Mesenchymal stem cell (in vitro differentiated cells and primary cell): ENCODE measurements around the gene HLTF. TPM values are rescaled to one million over a fixed set of nuclear protein-coding genes. Genes with fewer than 3 reads are reported as not detected.

Experiments
- DNase-seq: peaks from one replicate; pipeline ENCODE4 v3.0.0-alpha.2; 2013
- H2AFZ ChIP-seq: one replicate; pipeline ENCODE4 v1.6.1; 2013; ENCODE audit warnings: low read depth, mild to moderate bottlenecking, control low read depth, inconsistent platforms, low read length, moderate library complexity
- H2AK5ac ChIP-seq: 2 replicates; pipeline ENCODE4 v1.6.1; 2013; ENCODE audit warnings: low read length, moderate library complexity, mild to moderate bottlenecking, inconsistent platforms; ENCODE audit not compliant: severe bottlenecking
- H2BK120ac ChIP-seq: one replicate; pipeline ENCODE4 v1.6.1; 2013; ENCODE audit warnings: low read depth, mild to moderate bottlenecking, inconsistent platforms, low read length, moderate library complexity
- H2BK12ac ChIP-seq, 2 experiments: one replicate each; pipeline ENCODE4 v1.6.1; 2013; ENCODE audit warnings: inconsistent platforms in 2 of 2, low read length in 2 of 2, mild to moderate bottlenecking in 2 of 2, moderate library complexity in 2 of 2, control low read depth in 1 of 2
- H2BK15ac ChIP-seq: one replicate; pipeline ENCODE4 v1.6.1; 2013; ENCODE audit warnings: mild to moderate bottlenecking, low read depth, inconsistent platforms; ENCODE audit not compliant: poor library complexity, severe bottlenecking
- H2BK5ac ChIP-seq: 2 replicates; pipeline ENCODE4 v1.6.1; 2013; ENCODE audit warnings: low read depth, mild to moderate bottlenecking, low read length, control low read depth, inconsistent platforms; ENCODE audit not compliant: poor library complexity, severe bottlenecking
- H3K14ac ChIP-seq, 2 experiments: one replicate each; pipeline ENCODE4 v1.6.1; 2013; ENCODE audit warnings: inconsistent platforms in 2 of 2, low read length in 2 of 2, control low read depth in 1 of 2, mild to moderate bottlenecking in 1 of 2, moderate library complexity in 1 of 2
- H3K18ac ChIP-seq, 2 experiments: one replicate each; pipeline ENCODE4 v1.6.1; 2013; ENCODE audit warnings: inconsistent platforms in 2 of 2, low read length in 2 of 2, control low read depth in 1 of 2, low read depth in 1 of 2, mild to moderate bottlenecking in 1 of 2
- H3K23ac ChIP-seq, 2 experiments: one replicate each; pipeline ENCODE4 v1.6.1; 2013; ENCODE audit warnings: inconsistent platforms in 2 of 2, low read length in 2 of 2, mild to moderate bottlenecking in 2 of 2, moderate library complexity in 2 of 2, control low read depth in 1 of 2
- H3K27ac ChIP-seq: 2 replicates; pipeline ENCODE4 v1.5.1; 2013; ENCODE audit warnings: mild to moderate bottlenecking, moderate library complexity, low read length, control low read depth, inconsistent platforms; ENCODE audit not compliant: poor library complexity, severe bottlenecking
- H3K27me3 ChIP-seq, 2 experiments: 2 replicates each; pipeline versions ENCODE4 v1.6.1 to v1.7.0; 2013; ENCODE audit warnings: low read length in 2 of 2, mild to moderate bottlenecking in 2 of 2, moderate library complexity in 2 of 2, control low read depth in 1 of 2, inconsistent platforms in 1 of 2; ENCODE audit not compliant: control insufficient read depth in 1 of 2, insufficient read depth in 1 of 2
- H3K36me3 ChIP-seq, 2 experiments: 2 replicates each; pipeline versions ENCODE4 v1.6.1 to v1.7.0; 2013; ENCODE audit warnings: low read length in 2 of 2, control low read depth in 1 of 2, inconsistent platforms in 1 of 2, low read depth in 1 of 2, mild to moderate bottlenecking in 1 of 2; ENCODE audit not compliant: insufficient read depth in 2 of 2, control insufficient read depth in 1 of 2
- H3K4ac ChIP-seq, 2 experiments: one replicate each; pipeline ENCODE4 v1.6.1; 2013; ENCODE audit warnings: inconsistent platforms in 2 of 2, low read length in 2 of 2, mild to moderate bottlenecking in 2 of 2, moderate library complexity in 2 of 2, control low read depth in 1 of 2, low read depth in 1 of 2
- H3K4me1 ChIP-seq: 2 replicates; pipeline ENCODE4 v1.6.1; 2013; ENCODE audit warnings: low read depth, low read length, control low read depth; ENCODE audit not compliant: control insufficient read depth, insufficient read depth
- H3K4me2 ChIP-seq: 2 replicates; pipeline ENCODE4 v1.6.1; 2013; ENCODE audit warnings: low read length, mild to moderate bottlenecking, inconsistent platforms; ENCODE audit not compliant: poor library complexity, severe bottlenecking
- H3K4me3 ChIP-seq, 2 experiments: 2 replicates each; pipeline versions ENCODE4 v1.5.1 to v1.7.0; 2013; ENCODE audit warnings: low read length in 2 of 2, mild to moderate bottlenecking in 2 of 2, control low read depth in 1 of 2, low read depth in 1 of 2; ENCODE audit not compliant: insufficient read depth in 1 of 2
- H3K79me1 ChIP-seq: replicated peaks from 2 replicates; pipeline ENCODE4 v1.6.1; 2013; ENCODE audit warnings: mild to moderate bottlenecking, control low read depth, low read length, inconsistent platforms; ENCODE audit not compliant: poor library complexity, severe bottlenecking
- H3K9ac ChIP-seq: 2 replicates; pipeline ENCODE4 v1.7.0; 2013; ENCODE audit warnings: mild to moderate bottlenecking, low read length, moderate library complexity
- H3K9me3 ChIP-seq: 2 replicates; pipeline ENCODE4 v1.7.0; 2013; ENCODE audit warnings: mild to moderate bottlenecking, low read length; ENCODE audit not compliant: control insufficient read depth
- H4K8ac ChIP-seq: one replicate; pipeline ENCODE4 v1.6.1; 2013; ENCODE audit warnings: inconsistent platforms, mild to moderate bottlenecking, low read length, moderate library complexity
- H4K91ac ChIP-seq: one replicate; pipeline ENCODE4 v1.6.1; 2013; ENCODE audit warnings: mild to moderate bottlenecking, low read length, inconsistent platforms
- WGBS: methylation state at CpG from one replicate; pipeline ENCODE4 v1.1.7; 2013; ENCODE audit warnings: mixed read lengths; 5-methylcytosine and 5-hydroxymethylcytosine counted together
- polyA plus RNA-seq, 2 experiments: library from polyadenylated mRNA; stranded (reverse); fragments of 200-250 nt; gene quantifications; one replicate each; pipeline ENCODE4 v1.2.3, GENCODE V29; 2013

Gene HLTF, protein sequence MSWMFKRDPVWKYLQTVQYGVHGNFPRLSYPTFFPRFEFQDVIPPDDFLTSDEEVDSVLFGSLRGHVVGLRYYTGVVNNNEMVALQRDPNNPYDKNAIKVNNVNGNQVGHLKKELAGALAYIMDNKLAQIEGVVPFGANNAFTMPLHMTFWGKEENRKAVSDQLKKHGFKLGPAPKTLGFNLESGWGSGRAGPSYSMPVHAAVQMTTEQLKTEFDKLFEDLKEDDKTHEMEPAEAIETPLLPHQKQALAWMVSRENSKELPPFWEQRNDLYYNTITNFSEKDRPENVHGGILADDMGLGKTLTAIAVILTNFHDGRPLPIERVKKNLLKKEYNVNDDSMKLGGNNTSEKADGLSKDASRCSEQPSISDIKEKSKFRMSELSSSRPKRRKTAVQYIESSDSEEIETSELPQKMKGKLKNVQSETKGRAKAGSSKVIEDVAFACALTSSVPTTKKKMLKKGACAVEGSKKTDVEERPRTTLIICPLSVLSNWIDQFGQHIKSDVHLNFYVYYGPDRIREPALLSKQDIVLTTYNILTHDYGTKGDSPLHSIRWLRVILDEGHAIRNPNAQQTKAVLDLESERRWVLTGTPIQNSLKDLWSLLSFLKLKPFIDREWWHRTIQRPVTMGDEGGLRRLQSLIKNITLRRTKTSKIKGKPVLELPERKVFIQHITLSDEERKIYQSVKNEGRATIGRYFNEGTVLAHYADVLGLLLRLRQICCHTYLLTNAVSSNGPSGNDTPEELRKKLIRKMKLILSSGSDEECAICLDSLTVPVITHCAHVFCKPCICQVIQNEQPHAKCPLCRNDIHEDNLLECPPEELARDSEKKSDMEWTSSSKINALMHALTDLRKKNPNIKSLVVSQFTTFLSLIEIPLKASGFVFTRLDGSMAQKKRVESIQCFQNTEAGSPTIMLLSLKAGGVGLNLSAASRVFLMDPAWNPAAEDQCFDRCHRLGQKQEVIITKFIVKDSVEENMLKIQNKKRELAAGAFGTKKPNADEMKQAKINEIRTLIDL
- 15.3 TPM for polyA plus RNA-seq (2013, experiment 1 of 2)
- polyA plus RNA-seq (2013, experiment 2 of 2) = 15.0 TPM

DNA sequence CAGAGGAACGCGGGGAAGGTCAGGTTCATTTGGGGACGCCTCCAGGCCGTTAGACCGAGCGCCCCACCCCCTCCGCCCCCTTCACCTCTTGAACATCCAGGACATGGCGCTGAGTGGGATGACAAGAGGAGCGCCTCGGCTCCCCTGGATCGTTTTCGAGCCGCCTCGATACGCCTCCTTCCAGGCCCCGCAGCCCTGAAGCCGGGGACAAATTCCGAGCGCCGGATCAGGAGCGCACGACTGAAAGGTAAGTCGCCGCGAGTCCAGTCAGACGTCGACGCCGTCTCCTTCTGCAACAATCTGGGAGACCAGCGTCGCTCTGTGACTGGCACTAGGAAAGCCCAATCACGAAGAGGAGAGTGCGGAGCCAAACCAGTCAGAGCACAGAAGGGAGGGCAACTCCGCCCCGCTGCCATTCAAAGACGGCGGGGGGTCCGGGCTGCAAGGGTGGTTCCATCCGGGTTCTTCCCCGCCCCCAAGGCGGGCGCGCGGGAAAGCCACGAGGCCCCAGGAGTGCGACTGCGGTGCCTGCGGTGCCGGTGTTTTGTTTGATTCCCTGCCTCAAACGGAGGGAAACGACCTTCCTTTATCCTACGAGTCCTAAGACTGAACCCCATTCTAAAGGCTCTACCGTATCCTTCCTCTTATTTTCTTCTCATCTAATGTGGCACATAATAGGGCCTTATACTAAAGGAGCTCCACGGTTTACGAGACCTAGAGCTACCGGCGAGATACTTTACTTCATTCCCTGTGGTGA lies at the start of gene HLTF:
TSS of gene HLTF (minus strand) at position 302 of the 757 bp plus-strand sequence. CDS start at position 105, 197 bp downstream.
- Histone ChIP-seq H3K27ac (peak within 1 kb of the TSS; percentile 35), H2BK15ac (no peak within 1 kb of the TSS), H3K4ac (peak within 1 kb of the TSS in 1 of 2 experiments; percentile 53), H3K9me3 (no peaks in the 10 kb centered on the region), H4K8ac (peak within 1 kb of the TSS; percentile 77), H3K36me3 (peaks cover 3 to 9% of the 10 kb centered on the region in 2 experiments), H3K18ac (peak within 1 kb of the TSS; percentile 71 to 85), H2AFZ (peak within 1 kb of the TSS; percentile 57), H4K91ac (peak within 1 kb of the TSS; percentile 34), H3K9ac (peak within 1 kb of the TSS; percentile 83), H2BK120ac (no peak within 1 kb of the TSS), H3K79me1 (peaks cover 7% of the 10 kb centered on the region), H3K14ac (peak within 1 kb of the TSS; percentile 28 to 61), H2BK5ac (no peak within 1 kb of the TSS), H2BK12ac (peak within 1 kb of the TSS in 1 of 2 experiments; percentile 18), H3K27me3 (no peaks in the 10 kb centered on the region), H2AK5ac (peak within 1 kb of the TSS; percentile 27), H3K23ac (no peak within 1 kb of the TSS), H3K4me3 (peak within 1 kb of the TSS; percentile 81 to 95), H3K4me1 (peaks cover 8% of the 10 kb centered on the region), H3K4me2 (peak within 1 kb of the TSS; percentile 98)
- peak; percentile 99 for DNase-seq
- 10% methylated on average over 55 of the region's 57 CpGs for WGBS

DNA sequence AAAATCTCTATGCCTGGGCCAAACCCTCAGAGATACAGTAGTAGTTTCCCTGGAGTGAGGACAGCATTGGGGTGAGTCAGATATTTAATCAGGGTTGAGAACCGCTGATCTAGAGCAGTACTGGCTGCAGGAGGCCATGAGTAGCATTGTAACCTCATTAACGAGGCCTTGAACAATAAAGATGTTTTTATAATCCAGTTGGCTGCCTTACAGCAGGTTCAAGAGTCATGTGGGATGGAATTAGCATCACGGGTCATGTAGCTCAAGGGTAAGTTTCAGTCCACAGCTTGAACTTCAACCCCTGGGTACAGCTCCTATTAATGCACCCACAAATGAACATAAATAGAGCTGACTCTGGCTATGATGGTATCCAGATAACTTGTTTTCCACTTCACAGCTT lies 48.2 kb upstream of the HLTF start:
- Histone ChIP-seq H4K91ac (no peak overlapping the region), H3K27me3 (no peaks in the 10 kb centered on the region), H2BK12ac (no peak overlapping the region), H4K8ac (no peak overlapping the region), H3K23ac (no peak overlapping the region), H3K79me1 (peaks cover 15% of the 10 kb centered on the region), H3K4ac (no peak overlapping the region), H3K9me3 (no peaks in the 10 kb centered on the region), H3K14ac (no peak overlapping the region), H3K4me1 (peaks cover 4% of the 10 kb centered on the region), H2AFZ (no peak overlapping the region), H2AK5ac (no peak overlapping the region), H3K27ac (no peak overlapping the region), H3K18ac (no peak overlapping the region), H3K4me2 (no peak overlapping the region), H3K9ac (peak overlapping the region; percentile 10), H3K4me3 (no peak overlapping the region), H2BK15ac (no peak overlapping the region), H3K36me3 (peaks cover 0 to 7% of the 10 kb centered on the region in 2 experiments), H2BK120ac (no peak overlapping the region), H2BK5ac (no peak overlapping the region)
- WGBS = 83% methylated on average over 3 of the region's 3 CpGs
- DNase-seq = peak; percentile 37

DNA sequence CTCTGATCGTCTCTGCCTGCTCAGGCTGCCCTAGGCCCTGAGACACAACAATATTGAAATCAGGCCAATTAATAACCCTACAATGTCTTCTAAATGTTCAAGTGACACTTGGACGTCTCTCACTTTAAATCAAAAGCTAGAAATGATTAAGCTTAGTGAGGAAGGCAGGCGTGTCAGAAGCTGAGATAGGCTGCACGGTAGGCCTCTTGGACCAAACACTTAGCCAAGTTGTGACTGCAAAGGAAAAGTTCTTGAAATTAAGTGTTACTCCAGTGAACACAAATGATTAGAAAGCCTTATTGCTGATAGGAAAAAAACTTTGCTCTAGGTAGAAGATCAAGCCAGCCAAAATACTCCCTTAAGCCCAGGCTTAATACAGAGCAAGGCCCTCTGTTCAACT lies 45.3 kb upstream of the HLTF start:
- H4K8ac ChIP-seq = no peak overlapping the region
- peaks cover 4% of the 10 kb centered on the region for H3K4me1 ChIP-seq
- H3K9me3 ChIP-seq = no peaks in the 10 kb centered on the region
- H2AFZ ChIP-seq = no peak overlapping the region
- no peak overlapping the region for H3K23ac ChIP-seq
- H2BK5ac ChIP-seq = no peak overlapping the region
- H3K4me2 ChIP-seq = peak overlapping the region; percentile 32
- peak overlapping the region in 1 of 2 experiments; percentile 95 for H3K4me3 ChIP-seq
- peak overlapping the region in 1 of 2 experiments; percentile 57 for H3K18ac ChIP-seq
- no peak overlapping the region for H2BK15ac ChIP-seq
- H3K79me1 ChIP-seq = peaks cover 15% of the 10 kb centered on the region
- peak overlapping the region; percentile 93 for H3K9ac ChIP-seq
- 91% methylated on average over 3 of the region's 4 CpGs for WGBS
- no peak overlapping the region for H3K27ac ChIP-seq
- H2BK12ac ChIP-seq = no peak overlapping the region
- peaks cover 0 to 7% of the 10 kb centered on the region in 2 experiments for H3K36me3 ChIP-seq
- H3K4ac ChIP-seq = no peak overlapping the region
- H3K27me3 ChIP-seq = no peaks in the 10 kb centered on the region
- no peak overlapping the region for H2AK5ac ChIP-seq
- no peak for DNase-seq
- no peak overlapping the region for H3K14ac ChIP-seq
- no peak overlapping the region for H2BK120ac ChIP-seq
- H4K91ac ChIP-seq = no peak overlapping the region
